ENCODE results near the gene SGCD.

SGCD gene

DNA sequence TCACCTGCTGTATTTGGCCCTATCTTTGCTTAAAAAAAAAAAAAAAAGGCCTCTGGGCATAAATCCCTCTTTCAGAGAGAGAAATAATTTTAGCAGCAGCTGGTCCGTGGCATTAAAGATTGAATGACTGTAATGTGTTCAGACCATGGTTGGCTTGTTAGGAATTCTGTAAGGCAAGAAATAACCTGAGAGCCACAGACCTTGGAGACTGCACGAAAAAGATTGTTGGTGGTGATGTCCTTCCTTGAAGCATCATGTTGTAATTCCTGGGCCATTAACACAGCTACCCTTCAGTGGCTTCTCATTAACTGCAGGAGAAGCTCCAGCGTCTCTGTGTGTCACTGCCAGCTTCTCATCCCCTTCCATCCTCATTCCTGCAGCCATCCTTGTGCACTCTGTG lies 79.0 kb downstream of the SGCD start:
- no peak for DNase-seq

DNA sequence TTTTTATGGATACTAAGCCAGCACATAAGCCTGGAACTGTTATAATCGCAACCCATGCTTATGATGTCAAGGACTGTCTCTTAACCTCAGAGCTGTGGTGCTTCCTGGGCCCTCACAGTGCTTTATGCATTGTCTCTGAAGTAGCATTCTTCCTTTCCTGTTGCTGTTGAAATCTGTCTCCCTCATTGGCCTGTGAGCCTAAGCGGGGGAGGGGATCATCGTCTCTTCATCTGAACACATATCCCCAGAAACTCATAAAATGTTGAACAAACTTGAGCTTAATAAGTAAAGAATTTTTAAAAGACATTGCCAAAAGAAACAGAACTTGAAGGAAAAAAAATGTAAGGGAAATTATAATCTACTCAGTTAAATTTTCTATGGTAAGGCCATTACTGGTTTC lies 80.3 kb downstream of the SGCD start:
- no peak for DNase-seq

DNA sequence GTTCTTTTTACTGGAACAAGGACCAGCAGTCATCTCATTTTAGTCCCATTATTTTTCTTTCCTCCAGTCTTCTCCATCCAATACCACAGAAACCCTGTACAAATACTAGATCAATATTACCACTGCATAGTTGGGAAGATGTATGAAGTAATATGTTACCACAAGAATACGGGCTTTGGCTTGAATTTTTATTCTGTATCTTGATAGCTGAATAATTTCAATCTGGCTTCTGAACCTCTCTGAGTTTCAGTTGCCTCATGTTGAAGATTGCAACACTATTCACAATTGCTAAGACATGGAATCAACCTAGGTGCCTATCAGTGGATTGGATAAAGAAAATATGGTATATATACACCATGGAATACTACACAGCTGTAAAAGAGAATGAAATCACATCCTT lies 82.9 kb downstream of the SGCD start:
- DNase-seq, result no peak

DNA sequence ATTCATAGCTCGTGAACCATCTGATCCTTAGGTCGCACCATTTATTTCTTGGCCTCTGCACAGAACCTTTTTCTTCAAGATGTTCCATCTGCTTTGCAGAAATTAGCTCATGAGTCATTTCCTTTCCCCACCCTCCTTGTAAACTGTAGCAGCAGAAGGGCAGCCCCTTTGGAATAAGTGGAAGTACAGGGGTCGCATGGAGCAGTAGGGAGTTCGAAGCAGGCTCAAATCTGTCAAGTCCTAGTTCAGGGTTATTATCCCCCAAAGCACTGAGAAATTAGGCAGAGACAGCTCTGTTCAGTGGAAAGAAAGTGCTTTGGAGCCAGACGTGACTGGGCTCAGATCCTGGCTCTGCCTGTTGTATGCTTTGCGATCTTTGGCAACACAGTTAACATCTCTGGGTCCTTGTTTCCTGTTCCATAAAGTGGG lies 84.2 kb downstream of the SGCD start:
- no peak for DNase-seq

DNA sequence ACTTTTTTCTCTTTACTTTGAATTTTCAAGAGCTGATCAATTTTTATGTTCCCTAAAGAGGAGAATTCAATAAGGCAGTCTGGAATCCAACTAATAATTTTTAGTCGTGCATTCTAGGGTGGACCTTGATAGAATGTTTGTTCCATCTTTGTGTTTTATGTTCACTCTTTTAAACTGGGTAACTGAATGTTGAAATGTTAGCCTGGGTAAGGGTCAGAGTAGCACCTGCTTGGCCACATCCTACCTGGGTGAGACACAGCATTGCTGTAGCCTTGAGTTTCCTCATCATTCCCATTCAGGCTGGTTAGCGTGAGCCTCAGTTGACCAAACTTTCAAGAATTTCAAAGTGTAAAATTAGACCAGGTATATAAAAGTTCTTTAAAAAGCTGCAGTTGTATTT lies 85.0 kb downstream of the SGCD start:
- no peak for DNase-seq

DNA sequence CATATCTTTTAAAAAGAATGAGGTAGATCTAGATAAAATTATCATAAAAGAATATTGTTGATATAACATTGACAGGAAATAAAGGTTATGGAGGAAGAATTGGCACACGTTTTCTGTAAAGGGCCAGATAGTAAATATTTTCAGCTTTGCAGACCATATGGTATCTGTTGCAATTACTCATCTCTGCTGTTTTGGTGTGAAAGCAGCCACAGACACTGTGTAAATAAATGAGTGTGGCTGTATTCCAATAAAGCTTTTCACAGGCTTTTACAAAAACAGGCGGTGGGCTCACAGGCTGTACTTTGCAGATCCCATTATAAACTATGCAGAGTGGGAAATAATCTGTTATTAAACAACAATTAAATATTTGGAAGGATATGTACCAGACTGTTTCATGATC lies 87.4 kb downstream of the SGCD start:
- DNase-seq, result no peak

DNA sequence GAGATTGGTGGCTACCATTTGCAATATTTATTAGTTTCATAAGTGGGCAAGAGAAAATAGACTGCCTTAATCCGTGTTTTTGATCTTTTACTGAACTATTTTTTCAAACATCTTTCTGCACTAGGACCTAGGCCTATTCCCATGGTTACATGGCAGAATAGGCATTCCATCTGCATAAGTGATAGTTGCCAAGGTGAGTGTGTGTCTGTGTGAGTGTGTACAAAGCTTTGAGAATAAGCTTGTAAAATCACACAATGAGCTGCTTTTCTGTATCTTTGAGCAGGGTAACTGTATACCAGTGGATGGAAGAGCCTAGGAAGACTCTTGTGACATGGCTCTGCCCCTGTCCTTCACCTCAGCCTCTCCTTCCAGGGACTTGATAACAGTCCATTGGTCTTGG lies 92.7 kb downstream of the SGCD start:
- DNase-seq, result no peak

DNA sequence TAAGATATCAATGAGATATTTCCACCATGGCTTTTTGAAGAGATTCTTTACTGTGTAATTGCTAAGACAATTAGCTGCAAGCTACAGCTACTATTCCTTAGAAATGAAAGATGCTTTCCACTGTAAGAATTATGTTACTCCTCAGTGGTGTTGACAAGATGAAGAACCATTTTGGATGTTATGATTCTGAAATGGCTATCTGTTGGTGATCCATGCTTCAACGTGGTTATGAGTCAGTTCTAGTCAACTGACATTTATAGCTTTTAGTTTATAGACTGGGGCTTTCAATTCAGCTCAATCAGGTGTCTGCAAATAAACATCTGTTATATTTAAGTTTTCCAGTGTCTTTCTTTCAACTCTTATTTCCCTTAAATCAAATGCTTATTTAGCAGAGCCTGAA lies 93.7 kb downstream of the SGCD start:
- no peak for DNase-seq

DNA sequence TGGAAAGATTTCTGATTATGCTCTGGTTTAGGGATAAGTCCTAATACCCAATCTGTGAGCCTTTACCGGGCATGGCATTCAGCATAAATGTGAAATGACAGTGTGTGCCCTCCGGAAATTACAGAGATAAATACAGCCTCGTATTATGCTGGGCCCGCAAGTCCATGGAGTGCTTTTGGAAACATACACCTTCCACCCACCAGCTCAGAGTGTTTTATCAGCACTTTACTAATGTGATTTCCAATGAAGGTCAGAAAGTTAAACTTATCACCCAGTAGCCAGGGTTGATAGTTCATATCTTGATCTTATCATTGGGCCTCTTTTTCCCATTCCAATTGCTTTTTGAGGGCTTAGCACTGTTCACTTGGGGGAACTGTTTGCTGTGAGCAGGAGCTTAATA lies 94.8 kb downstream of the SGCD start:
- no peak for DNase-seq

DNA sequence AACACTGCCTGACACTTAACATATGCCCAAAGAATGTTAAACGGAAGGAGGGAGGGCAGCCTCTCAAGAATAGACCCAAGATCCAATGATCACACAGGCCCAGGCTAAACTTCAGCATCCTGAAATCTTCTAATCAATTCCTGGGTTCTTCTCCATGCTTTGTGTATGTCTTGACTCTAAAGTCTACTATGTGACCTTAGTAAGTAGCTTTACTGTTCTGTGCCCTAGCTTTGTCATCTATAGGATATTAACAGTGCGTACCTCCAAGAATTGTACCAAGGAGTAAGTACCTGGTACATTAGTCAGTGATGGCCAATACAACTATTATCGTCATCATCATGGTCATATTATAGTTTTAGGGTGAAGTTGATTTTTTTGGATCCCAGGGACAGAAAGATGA lies 96.6 kb downstream of the SGCD start:
- no peak for DNase-seq

DNA sequence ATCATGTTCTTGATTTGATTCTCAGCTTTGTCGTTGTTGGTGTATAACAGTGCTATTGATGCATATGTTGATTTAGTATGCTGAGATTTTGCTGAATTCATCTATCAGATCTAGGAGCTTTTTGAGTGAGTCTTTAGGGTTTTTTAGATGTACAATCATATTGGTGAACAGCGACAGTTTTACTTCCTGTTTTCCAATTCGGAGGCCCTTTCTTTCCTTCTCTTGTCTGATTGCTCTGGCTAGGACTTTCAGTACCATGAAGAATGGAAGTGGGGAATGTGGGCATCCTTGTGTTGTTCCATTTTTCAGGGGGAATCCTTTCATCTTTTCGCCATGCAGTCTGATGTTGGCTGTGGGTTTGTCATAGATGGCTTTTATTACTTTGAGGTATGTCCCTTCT lies 100.4 kb downstream of the SGCD start:
- no peak for DNase-seq

DNA sequence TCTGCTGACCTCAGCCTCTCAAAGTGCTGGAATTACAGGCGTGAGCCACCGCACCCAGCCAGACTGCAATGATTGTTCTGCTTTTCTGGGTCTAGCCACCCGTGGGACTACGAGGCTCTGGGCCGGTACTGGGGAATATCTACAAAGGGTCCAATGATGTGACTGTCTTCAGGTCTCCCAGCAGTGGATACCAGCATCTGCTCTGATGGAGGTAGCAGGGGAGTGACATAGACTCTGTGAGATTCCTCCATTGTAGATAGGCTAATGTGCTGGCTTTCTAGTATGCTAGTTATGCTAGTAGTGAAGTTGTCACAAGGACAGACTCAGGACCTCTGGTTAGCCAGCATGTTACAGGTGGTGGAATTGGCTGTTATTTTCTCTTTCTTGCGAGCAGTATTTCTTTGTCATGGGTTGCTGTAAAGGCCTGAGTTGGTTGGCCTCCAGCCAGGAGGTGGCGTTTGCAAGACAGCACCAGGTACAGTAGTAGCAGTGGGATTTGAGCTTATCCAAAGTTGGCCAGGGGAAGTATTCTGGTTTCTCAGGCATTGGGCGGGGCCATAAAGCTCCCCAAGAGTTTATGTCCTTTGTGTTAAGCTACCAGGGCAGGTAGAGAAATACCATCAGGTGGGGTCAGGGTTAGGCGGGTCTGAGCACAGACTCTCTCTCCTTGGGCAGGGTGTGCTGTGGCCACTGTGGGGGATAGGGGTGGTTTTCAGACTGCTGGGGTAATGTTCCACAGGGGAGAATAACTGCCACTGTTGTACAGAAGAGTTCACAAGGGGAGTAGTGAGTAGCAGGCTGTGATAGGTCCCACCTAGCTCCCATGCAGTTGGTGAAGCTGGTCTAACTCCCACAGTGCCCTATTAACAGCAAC lies 105.2 kb downstream of the SGCD start:
- no peak for DNase-seq

DNA sequence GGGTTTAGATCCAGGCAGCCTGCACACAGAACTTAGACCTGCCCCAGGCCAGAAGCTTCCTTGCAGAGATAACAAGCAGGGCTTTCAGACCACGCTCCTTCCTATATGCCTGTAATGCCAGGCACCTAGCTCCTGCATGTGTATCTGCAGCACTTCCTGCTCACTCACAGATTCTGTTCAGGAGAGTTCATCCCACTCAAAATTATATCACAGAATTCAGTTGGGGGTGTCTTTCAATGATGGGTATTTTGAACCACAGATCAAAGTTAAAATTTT lies 105.8 kb downstream of the SGCD start:
- no peak for DNase-seq

DNA sequence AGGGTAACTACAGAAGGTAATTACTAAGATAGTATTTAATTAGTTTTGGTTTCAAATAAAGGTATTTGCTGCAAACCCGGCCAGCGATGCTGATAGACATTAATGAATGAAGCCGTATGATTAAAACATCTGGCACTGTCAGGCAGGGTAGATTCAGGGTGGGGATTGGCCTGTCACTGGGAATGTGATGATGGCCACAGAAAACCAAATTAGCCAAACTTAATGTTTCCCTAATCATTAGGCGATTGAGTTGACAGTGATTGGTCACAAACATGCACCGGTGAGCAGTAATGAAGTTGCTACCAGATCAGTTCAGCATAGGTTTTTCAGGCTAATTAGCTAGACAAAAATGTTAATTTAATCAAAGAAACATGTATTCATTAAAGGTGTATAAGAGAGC lies 107.5 kb downstream of the SGCD start:
- no peak for DNase-seq

DNA sequence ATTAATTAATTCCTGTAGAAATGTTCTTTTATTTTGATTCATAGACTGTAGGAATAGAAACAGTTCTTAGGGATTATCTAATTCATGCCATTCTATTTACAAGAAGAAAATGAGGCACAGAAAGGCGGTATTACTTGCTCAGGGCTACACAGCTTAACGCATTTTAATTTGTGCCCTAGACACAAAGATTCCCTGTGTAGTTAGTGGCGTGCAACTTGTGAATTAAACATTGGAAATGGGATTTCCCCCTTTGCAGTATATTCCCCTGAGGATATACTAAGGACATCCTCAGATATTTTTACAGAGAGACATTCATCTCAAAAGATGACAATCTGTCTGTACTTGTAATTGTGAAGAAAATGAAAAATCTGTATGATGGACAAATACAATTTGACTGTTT lies 108.1 kb downstream of the SGCD start:
- no peak for DNase-seq

DNA sequence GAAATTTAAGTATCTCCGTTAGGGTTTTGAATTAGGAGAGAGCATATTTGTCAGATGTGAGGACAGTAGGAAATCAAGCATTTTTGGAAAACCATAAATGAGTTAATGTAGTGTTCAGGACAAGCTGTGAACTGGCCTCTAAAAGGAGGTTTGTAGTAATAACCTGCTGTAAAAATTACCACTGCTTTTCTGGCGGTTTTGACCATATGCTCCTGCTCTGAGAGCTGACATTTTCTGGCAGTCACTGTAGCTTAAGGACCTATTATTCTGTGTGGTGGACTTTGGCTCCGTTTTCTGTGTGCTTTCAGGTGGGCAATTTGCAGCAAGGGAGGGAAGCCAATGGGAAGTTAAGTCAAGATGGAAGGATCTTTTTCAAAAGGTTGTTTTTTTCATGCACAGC lies 111.1 kb downstream of the SGCD start:
- DNase-seq, result no peak

DNA sequence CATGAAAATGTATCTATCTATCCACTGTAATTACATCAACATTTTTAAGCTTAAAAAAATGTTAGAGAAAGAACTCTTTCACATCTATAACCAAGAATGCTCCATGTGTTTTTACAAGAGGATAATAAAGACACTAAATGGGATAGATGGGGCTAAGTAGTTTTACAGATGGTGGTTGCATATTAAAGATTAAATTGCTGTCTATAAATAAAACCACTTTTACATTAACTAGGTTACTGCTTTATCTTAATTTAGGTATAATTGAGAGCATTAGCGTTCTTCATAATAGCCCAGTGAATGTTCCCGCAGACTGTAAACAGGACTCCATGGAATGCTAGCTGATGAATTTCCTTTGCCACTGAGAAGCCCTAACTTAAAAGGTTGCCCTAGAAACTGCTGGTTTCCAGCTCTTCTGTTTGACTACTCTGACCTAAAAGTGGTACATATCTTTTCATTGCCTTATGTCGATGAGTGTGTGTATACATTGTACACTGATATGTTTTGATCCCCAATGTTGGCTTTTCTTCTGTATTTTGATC lies 117.9 kb downstream of the SGCD start:
- no peak for DNase-seq

DNA sequence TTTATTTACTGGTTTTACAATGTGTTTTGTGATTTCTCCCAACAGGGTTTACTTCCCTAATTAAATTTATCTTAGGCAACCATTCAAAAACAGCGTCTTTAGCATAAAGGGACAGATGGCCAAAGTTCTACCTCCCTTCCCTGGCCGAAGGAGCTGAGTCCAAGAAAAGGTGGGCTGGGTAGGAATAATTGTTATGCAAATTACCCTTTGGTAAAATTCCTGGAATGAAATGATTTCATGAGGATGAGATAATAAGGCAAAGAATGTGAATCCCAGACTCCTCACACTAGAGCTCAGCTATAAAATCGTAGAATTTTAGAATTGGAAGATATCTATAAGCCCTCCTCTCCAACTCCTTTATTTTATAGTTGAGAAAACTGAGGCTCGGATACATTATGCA lies 119.6 kb downstream of the SGCD start:
- no peak for DNase-seq

DNA sequence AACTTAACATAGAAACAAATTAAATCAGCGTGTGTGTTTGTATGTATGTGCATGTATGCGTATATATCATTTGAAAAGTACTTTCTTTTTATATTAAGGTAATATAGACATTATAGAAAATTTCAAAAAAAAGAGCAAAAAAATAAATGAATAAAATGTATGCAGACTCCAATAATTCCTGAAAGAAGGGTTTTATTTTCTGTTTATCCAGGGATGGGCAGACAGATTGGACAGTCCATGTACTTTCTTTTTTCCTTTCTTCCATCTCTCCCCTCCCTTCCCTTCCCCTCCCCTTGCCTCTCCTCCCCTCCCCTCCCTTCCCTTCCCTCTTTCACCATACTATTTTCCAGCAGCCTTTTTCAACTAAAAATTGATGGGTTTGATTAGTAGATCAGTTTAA lies 123.8 kb downstream of the SGCD start:
- no peak for DNase-seq

DNA sequence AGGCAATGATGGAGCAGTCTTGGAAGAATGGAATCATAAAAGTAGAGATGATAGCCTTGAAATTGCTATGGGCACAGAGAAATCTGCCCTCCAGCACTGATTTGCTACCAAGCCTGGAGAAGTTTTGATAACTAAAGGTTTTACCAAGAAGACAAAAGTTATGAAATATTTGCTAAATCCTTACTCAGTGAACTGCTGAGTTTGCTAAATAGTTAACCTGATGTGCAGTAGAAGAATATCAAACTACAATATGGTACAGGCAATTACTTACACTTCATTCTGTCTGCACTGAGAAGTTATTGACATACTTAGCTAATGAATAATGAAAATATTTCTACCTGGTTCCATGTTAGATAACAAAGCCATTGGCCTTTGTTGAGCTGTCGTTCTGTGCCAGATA lies 124.5 kb downstream of the SGCD start:
- no peak for DNase-seq

DNA sequence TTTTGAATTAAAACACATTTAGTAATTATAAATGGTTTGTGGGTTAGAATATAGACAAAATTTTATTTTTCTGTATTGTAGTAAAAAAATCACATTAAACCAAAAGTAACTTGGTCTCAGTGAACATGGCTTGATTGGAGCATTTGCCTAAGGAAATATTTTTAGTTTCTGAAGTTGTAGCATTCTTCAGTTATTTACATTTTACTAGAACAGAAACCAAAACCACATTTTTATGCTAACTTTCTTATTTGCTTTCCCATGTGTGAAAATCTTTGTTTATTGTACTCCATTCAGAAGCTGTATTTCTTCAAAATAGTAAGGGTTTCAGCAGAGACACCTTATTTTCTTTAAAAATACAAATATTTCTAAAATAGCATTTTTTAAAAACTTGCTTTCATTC lies 129.9 kb downstream of the SGCD start:
- DNase-seq, result no peak

DNA sequence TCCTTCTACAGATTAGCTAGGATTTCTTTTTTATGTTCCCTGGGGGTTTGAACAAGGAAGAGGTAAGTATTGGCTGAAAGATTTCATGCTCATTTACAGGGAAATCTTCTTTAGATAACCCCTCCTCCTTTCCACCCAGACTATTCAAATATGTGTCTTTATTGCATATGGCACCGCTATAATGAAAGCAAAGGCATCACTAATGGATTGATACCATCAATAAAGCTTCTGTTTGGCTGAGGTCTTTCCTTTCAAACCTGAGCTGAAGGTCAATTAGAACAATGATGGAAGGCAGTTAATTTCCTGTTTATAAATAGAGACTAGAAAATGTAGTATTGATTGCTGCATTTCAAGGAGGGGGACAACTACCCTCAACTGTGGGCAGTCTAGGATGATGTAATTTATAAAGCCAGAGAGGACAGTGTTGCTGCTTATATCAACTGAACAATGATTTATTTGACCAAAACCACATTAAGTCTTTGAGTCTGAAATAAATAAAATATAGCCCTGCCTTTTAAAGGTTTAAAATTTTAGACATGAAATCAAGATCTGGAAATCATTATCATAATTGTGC lies 132.9 kb downstream of the SGCD start:
- DNase-seq, result no peak

DNA sequence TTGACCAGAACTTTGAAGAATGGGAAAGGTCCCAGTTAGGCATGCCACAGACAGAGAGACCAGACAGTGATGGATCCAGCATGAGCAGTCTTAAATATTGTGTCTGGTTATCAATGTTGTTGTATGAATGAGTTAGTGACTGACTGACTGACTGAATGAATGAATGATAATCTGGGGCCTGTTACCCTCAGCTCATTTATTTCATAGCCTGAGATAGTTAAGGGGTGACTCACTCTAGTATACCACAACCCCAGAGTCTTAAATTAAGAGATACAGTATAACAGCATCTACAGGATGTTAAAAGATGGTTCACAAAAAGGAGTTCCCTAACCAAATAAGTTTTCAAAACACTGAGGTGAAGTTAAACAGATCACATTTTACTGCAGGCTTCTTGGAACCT lies 133.5 kb downstream of the SGCD start:
- no peak for DNase-seq

DNA sequence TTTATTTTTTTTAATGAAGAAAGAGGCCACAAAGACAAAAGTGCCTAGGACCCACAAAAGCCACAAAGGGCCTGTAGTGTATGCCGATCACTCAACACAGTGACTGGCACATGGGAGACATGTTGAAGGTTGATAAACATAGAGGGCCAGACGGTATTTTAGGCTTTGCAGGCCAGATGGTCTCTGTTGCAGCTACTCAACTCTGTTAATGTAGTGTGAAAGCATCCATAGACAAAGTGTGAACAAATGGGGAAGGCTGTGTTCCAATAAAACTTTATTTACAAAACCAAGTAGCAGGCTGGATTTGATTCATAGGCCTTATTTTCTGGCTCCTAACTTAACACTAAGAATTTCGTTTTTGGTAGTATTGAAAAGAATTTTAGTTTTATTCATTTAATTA lies 139.9 kb downstream of the SGCD start:
- DNase-seq, result no peak

DNA sequence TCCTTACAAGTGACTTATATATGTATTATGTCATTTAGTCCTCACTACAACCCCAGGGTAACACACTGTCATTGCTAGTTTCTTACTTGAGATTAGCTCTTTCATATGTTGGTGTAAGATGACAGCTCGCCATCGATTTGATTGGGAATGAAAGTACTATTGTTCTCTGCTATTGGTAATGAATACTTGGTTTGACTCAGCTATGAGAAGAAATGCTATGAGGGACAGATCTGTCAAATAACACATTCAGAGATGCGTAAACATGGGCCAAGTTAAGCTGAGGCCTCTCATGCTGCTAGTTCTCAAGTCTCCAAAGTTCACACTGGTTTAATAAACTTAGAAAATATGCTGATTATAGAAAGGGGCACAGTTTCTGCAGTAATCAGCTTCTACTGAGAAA lies 142.7 kb downstream of the SGCD start:
- DNase-seq, result no peak

Measured in inflammatory macrophage treated with lipopolysaccharide for 1 hour (primary cell).